Smooth muscle cell (in vitro differentiated cells): Measurements from ENCODE around the gene FAT2. TPM values are rescaled to one million over a fixed set of nuclear protein-coding genes. Genes with fewer than 3 reads are reported as not detected.
A peak's percentile ranks its signal among the peaks of the same experiment; 100 is the strongest.
"Not testable (repeated sequence)": the region's sequence is repeated elsewhere in the genome, so short reads cannot be mapped to it uniquely, and the experiment has no call there.

Experiments used
- DNase-seq: peaks from one replicate; lab custom pipeline; 2025; ENCODE audit not compliant: unreplicated experiment; lab: John Stamatoyannopoulos, UW
- H2AFZ ChIP-seq: fragments of 200-600 bp; sonication (generic); 2 replicates; pipeline ENCODE4 v1.6.0; 2016; ENCODE audit warnings: antibody characterized with exemption, low read depth, mild to moderate bottlenecking
- H3F3A ChIP-seq: fragments of 200-600 bp; sonication (generic); 2 replicates; pipeline ENCODE4 v1.6.0; 2017; ENCODE audit warnings: antibody characterized with exemption, low read depth
- H3K27ac ChIP-seq: fragments of 200-600 bp; sonication (generic); 2 replicates; pipeline ENCODE4 v1.5.1; 2016; ENCODE audit warnings: low read depth, mild to moderate bottlenecking
- H3K27me3 ChIP-seq: fragments of 200-600 bp; sonication (generic); 2 replicates; pipeline ENCODE4 v1.6.1; 2016; ENCODE audit warnings: low read depth, mild to moderate bottlenecking
- H3K36me3 ChIP-seq: fragments of 200-600 bp; sonication (generic); 2 replicates; pipeline ENCODE4 v1.5.1; 2016; ENCODE audit warnings: low read depth
- H3K4me1 ChIP-seq: fragments of 200-600 bp; sonication (generic); 2 replicates; pipeline ENCODE4 v1.5.1; 2016; ENCODE audit warnings: low read depth
- H3K4me2 ChIP-seq: fragments of 200-600 bp; sonication (generic); 2 replicates; pipeline ENCODE4 v1.6.0; 2016; ENCODE audit warnings: mild to moderate bottlenecking
- H3K4me3 ChIP-seq: fragments of 200-600 bp; sonication (generic); 2 replicates; pipeline ENCODE4 v1.5.1; 2016; ENCODE audit warnings: mild to moderate bottlenecking
- H3K79me2 ChIP-seq: fragments of 200-600 bp; sonication (generic); 2 replicates; pipeline ENCODE4 v1.6.0; 2016; ENCODE audit warnings: low read depth, mild to moderate bottlenecking
- H3K9ac ChIP-seq: fragments of 200-600 bp; sonication (generic); 2 replicates; pipeline ENCODE4 v1.6.0; 2016; ENCODE audit warnings: low read depth
- H3K9me3 ChIP-seq: fragments of 200-600 bp; sonication (generic); replicated peaks from 2 replicates; pipeline ENCODE4 v1.5.1; 2016; ENCODE audit warnings: low read depth
- H4K20me1 ChIP-seq: fragments of 200-600 bp; sonication (generic); 2 replicates; pipeline ENCODE4 v1.6.0; 2016; ENCODE audit warnings: low read depth
- CTCF ChIP-seq: fragments of 200-600 bp; sonication (generic); IDR thresholded peaks from 2 replicates; pipeline ENCODE4 v1.5.1; 2017; ENCODE audit warnings: borderline replicate concordance, mild to moderate bottlenecking, antibody characterized with exemption; ENCODE audit not compliant: insufficient read depth, poor library complexity, severe bottlenecking
- WGBS: methylation state at CpG from one replicate; pipeline ENCODE4 v1.1.7; 2016; ENCODE audit warnings: low lambda C conversion rate; 5-methylcytosine and 5-hydroxymethylcytosine counted together
- polyA plus RNA-seq: library from polyadenylated mRNA; unstranded; fragments of >200 nt; fragmentation: Nextera tagmentation; extraction: Ambion mirVana; gene quantifications from 2 replicates; pipeline ENCODE4 v1.2.1, GENCODE V29; 2016
- total RNA-seq: library from RNA; depleted of rRNA; stranded (reverse); fragments of >200 nt; gene quantifications from 2 replicates; pipeline ENCODE4 v1.2.3, GENCODE V29; 2014

Gene FAT2
- total and polyA plus RNA-seq, 2 experiments from 2014 or later = 0.65 to 10.1 TPM

GRCh38 chr5:151589878-151590570 lies 1.1 kb downstream of the FAT2 start:
- Histone ChIP-seq H3K27ac (no peak overlapping the region), H3K9me3 (no peaks in the 10 kb centered on the region), H3K4me2 (peak overlapping the region; percentile 53), H3K4me3 (no peak overlapping the region), H2AFZ (no peak overlapping the region), H3K9ac (no peak overlapping the region), H3K36me3 (no peaks in the 10 kb centered on the region), H4K20me1 (no peaks in the 10 kb centered on the region), H3F3A (no peaks in the 10 kb centered on the region), H3K79me2 (no peaks in the 10 kb centered on the region), H3K27me3 (peaks cover 47% of the 10 kb centered on the region), H3K4me1 (peaks cover 12% of the 10 kb centered on the region)
- DNase-seq = no peak
- WGBS = 57% methylated on average over 6 of the region's 6 CpGs
- TF ChIP-seq CTCF = no peak

- no peak overlapping the region for H3K4me2 ChIP-seq
- no peaks in the 10 kb centered on the region for H3K9me3 ChIP-seq
- H2AFZ ChIP-seq = no peak overlapping the region
- TF ChIP-seq CTCF = no peak
- no peak overlapping the region for H3K27ac ChIP-seq
- no peaks in the 10 kb centered on the region for H3F3A ChIP-seq
- no peak for DNase-seq
- H3K36me3 ChIP-seq = no peaks in the 10 kb centered on the region
- 91% methylated on average over 5 of the region's 5 CpGs for WGBS
- H4K20me1 ChIP-seq = no peaks in the 10 kb centered on the region
- H3K4me1 ChIP-seq = peaks cover 11% of the 10 kb centered on the region
- H3K27me3 ChIP-seq = peaks cover 63% of the 10 kb centered on the region
- H3K79me2 ChIP-seq = no peaks in the 10 kb centered on the region
- H3K4me3 ChIP-seq = no peak overlapping the region
- no peak overlapping the region for H3K9ac ChIP-seq
These were observed 3.2 kb downstream of the FAT2 start for GRCh38 chr5:151587796-151588555.

GRCh38 chr5:151585970-151586369 lies 5.2 kb downstream of the FAT2 start:
- Histone ChIP-seq H3K27me3 (peaks cover 64% of the 10 kb centered on the region), H3K4me2 (no peak overlapping the region), H3F3A (no peaks in the 10 kb centered on the region), H3K27ac (no peak overlapping the region), H3K4me3 (no peak overlapping the region), H3K79me2 (no peaks in the 10 kb centered on the region), H2AFZ (no peak overlapping the region), H3K36me3 (no peaks in the 10 kb centered on the region), H4K20me1 (no peaks in the 10 kb centered on the region), H3K9me3 (no peaks in the 10 kb centered on the region), H3K4me1 (peaks cover 2% of the 10 kb centered on the region), H3K9ac (no peak overlapping the region)
- WGBS = 88% methylated on average over 10 of the region's 10 CpGs
- TF ChIP-seq CTCF = no peak
- no peak for DNase-seq

- 68% methylated on average over 4 of the region's 4 CpGs for WGBS
- H3K4me1 ChIP-seq, H4K20me1 ChIP-seq: not testable (repeated sequence)
These were observed 5.8 kb downstream of the FAT2 start for GRCh38 chr5:151585344-151585743.

More at GRCh38 chr5:151585344-151585743, 5.8 kb downstream of the FAT2 start:
- not testable (repeated sequence) for H2AFZ ChIP-seq, H3K4me3 ChIP-seq, H3K79me2 ChIP-seq, H3F3A ChIP-seq, H3K4me2 ChIP-seq, H3K9me3 ChIP-seq, H3K27ac ChIP-seq, H3K36me3 ChIP-seq, DNase-seq, H3K9ac ChIP-seq
- H3K27me3 ChIP-seq = peaks cover 64% of the 10 kb centered on the region
